Measurements from ENCODE around the gene SUPT3H.

GRCh38 chr6:44829836-44830235 is 547.9 kb downstream of the SUPT3H start:
- no peak for TF ChIP-seq EZH2 (IDR thresholded peaks at IDR 0.05; ENCODE audit: low read length)
- TF ChIP-seq, protein P1, sequence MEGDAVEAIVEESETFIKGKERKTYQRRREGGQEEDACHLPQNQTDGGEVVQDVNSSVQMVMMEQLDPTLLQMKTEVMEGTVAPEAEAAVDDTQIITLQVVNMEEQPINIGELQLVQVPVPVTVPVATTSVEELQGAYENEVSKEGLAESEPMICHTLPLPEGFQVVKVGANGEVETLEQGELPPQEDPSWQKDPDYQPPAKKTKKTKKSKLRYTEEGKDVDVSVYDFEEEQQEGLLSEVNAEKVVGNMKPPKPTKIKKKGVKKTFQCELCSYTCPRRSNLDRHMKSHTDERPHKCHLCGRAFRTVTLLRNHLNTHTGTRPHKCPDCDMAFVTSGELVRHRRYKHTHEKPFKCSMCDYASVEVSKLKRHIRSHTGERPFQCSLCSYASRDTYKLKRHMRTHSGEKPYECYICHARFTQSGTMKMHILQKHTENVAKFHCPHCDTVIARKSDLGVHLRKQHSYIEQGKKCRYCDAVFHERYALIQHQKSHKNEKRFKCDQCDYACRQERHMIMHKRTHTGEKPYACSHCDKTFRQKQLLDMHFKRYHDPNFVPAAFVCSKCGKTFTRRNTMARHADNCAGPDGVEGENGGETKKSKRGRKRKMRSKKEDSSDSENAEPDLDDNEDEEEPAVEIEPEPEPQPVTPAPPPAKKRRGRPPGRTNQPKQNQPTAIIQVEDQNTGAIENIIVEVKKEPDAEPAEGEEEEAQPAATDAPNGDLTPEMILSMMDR (optimal IDR thresholded peaks at IDR 0.05 in 1 of 3, IDR thresholded peaks at IDR 0.05 in 1 of 3, conservative IDR thresholded peaks at IDR 0.05 in 1 of 3; ENCODE audit: extremely low read depth in 1 of 3, insufficient read depth in 2 of 3, low read length in 3 of 3), result no peak
